Liver (tissue), 9 donors: Measurements from ENCODE around the gene F8A2. TPM values are rescaled to one million over a fixed set of nuclear protein-coding genes. Genes with fewer than 3 reads are reported as not detected.
A peak's percentile ranks its signal among the peaks of the same experiment; 100 is the strongest.
"Not testable (repeated sequence)": the region's sequence is repeated elsewhere in the genome, so short reads cannot be mapped to it uniquely, and the experiment has no call there.

Experiments used
- DNase-seq: peaks from one replicate; pipeline ENCODE4 v3.0.0-alpha.2; 2017; ENCODE audit warnings: low spot score
- H3K27ac ChIP-seq, 2 donors: one replicate each; pipeline ENCODE4 v1.7.0; 2013; ENCODE audit warnings: inconsistent platforms in 2 of 2, low read length in 2 of 2, control low read depth in 1 of 2, low read depth in 1 of 2, mild to moderate bottlenecking in 1 of 2
- H3K27me3 ChIP-seq, 4 donors: one replicate each; pipeline versions ENCODE4 v1.6.1 to v1.7.0; 2013; ENCODE audit warnings: low read length in 3 of 4, inconsistent platforms in 1 of 4, mild to moderate bottlenecking in 1 of 4, moderate library complexity in 1 of 4; ENCODE audit not compliant: control insufficient read depth in 4 of 4, insufficient read depth in 4 of 4
- H3K36me3 ChIP-seq, 4 donors: one replicate each; pipeline versions ENCODE4 v1.6.1 to v1.7.0; 2013; ENCODE audit warnings: low read length in 3 of 4, mild to moderate bottlenecking in 3 of 4, low read depth in 1 of 4, moderate library complexity in 1 of 4; ENCODE audit not compliant: control insufficient read depth in 4 of 4, insufficient read depth in 3 of 4
- H3K4me1 ChIP-seq, 4 donors: one replicate each; pipeline versions ENCODE4 v1.6.1 to v1.7.0; 2013; ENCODE audit warnings: low read length in 3 of 4, mild to moderate bottlenecking in 3 of 4, moderate library complexity in 1 of 4; ENCODE audit not compliant: control insufficient read depth in 4 of 4, insufficient read depth in 4 of 4
- H3K4me3 ChIP-seq, 3 donors: one replicate each; pipeline versions ENCODE4 v1.6.1 to v1.7.0; 2013; ENCODE audit warnings: low read length in 3 of 3, control low read depth in 1 of 3, low read depth in 1 of 3, mild to moderate bottlenecking in 1 of 3
- H3K9ac ChIP-seq, 2 donors: one replicate each; pipeline ENCODE4 v1.7.0; 2013; ENCODE audit warnings: low read length in 2 of 2, mild to moderate bottlenecking in 2 of 2, moderate library complexity in 2 of 2, control low read depth in 1 of 2, low read depth in 1 of 2
- H3K9me3 ChIP-seq, 4 donors: one replicate each; pipeline versions ENCODE4 v1.6.1 to v1.7.0; 2013; ENCODE audit warnings: low read length in 3 of 4; ENCODE audit not compliant: control insufficient read depth in 4 of 4
- ATF3 ChIP-seq: IDR thresholded peaks from 2 replicates; pipeline ENCODE4 v1.6.1; 2016; ENCODE audit warnings: antibody characterized with exemption
- EGR1 ChIP-seq, 2 donors: IDR thresholded peaks; 2 replicates each; pipeline ENCODE4 v1.6.1; 2016 to 2018; ENCODE audit warnings: antibody characterized with exemption in 2 of 2, low read depth in 2 of 2
- FOXA1 ChIP-seq: IDR thresholded peaks from 2 replicates; pipeline ENCODE4 v1.6.1; 2016; ENCODE audit warnings: antibody characterized with exemption
- FOXA2 ChIP-seq: IDR thresholded peaks from 2 replicates; pipeline ENCODE4 v1.6.1; 2016; ENCODE audit warnings: antibody characterized with exemption
- GABPA ChIP-seq, 2 donors: IDR thresholded peaks in 1 of 2; conservative IDR thresholded peaks in 1 of 2; 2 replicates each; pipeline ENCODE4 v1.6.1; 2016; ENCODE audit warnings: antibody characterized with exemption in 2 of 2, mild to moderate bottlenecking in 1 of 2, moderate library complexity in 1 of 2
- HNF4A ChIP-seq, 2 donors: conservative IDR thresholded peaks; 2 replicates each; pipeline ENCODE4 v1.6.1; 2016; ENCODE audit warnings: antibody characterized with exemption in 2 of 2, mild to moderate bottlenecking in 2 of 2
- HNF4G ChIP-seq: IDR thresholded peaks from 2 replicates; pipeline ENCODE4 v1.6.1; 2016; ENCODE audit warnings: antibody characterized with exemption
- JUND ChIP-seq, 2 donors: IDR thresholded peaks; 2 replicates each; pipeline ENCODE4 v1.6.1; 2016; ENCODE audit warnings: antibody characterized with exemption in 2 of 2
- MAX ChIP-seq: IDR thresholded peaks from 2 replicates; pipeline ENCODE4 v1.6.1; 2016; ENCODE audit warnings: antibody characterized with exemption
- NR2F2 ChIP-seq: IDR thresholded peaks from 2 replicates; pipeline ENCODE4 v1.6.1; 2016; ENCODE audit warnings: antibody characterized with exemption
- RAD21 ChIP-seq, 2 donors: IDR thresholded peaks; 2 replicates each; pipeline ENCODE4 v1.6.1; 2016; ENCODE audit warnings: antibody characterized with exemption in 2 of 2, mild to moderate bottlenecking in 2 of 2
- RXRA ChIP-seq, 2 donors: IDR thresholded peaks; 2 replicates each; pipeline ENCODE4 v1.6.1; 2017 to 2018; ENCODE audit warnings: antibody characterized with exemption in 2 of 2, mild to moderate bottlenecking in 1 of 2
- SP1 ChIP-seq: IDR thresholded peaks from 2 replicates; pipeline ENCODE4 v1.6.1; 2018; ENCODE audit warnings: antibody characterized with exemption, mild to moderate bottlenecking
- YY1 ChIP-seq: IDR thresholded peaks from 2 replicates; pipeline ENCODE4 v1.6.1; 2016; ENCODE audit warnings: antibody characterized with exemption, mild to moderate bottlenecking
- ZBTB33 ChIP-seq: IDR thresholded peaks from 2 replicates; pipeline ENCODE4 v1.6.1; 2016; ENCODE audit warnings: antibody characterized with exemption
- WGBS: extraction: QIAGEN DNeasy Blood & Tissue Kit; methylation state at CpG from one replicate; pipeline ENCODE4 v1.1.7; 2013; 5-methylcytosine and 5-hydroxymethylcytosine counted together
- polyA plus RNA-seq, 2 donors: library from polyadenylated mRNA; stranded (reverse) in 1 of 2; unstranded in 1 of 2; fragments of 200-250 nt in 1 of 2; fragments of >200 nt in 1 of 2; fragmentation: Nextera tagmentation in 1 of 2; extraction: Ambion mirVana in 1 of 2; gene quantifications; one replicate each; pipeline versions ENCODE4 v1.2.1 to v1.2.3, GENCODE V29; 2013 to 2015
- total RNA-seq, 2 donors: library from RNA; depleted of rRNA; stranded (reverse); fragments of >200 nt; gene quantifications; one replicate each; pipeline ENCODE4 v1.2.3, GENCODE V29; 2014
- TF ChIP-seq, protein P1 (sequence below): fragments of 150-350 bp; IDR thresholded peaks from 2 replicates; pipeline ENCODE4 v1.5.1; 2017; ENCODE audit warnings: improper control_type of control experiment, low read depth, low read length; ENCODE audit not compliant: missing input control
- TF ChIP-seq, protein P2 (sequence below): IDR thresholded peaks from 2 replicates; pipeline ENCODE4 v1.6.1; 2016; ENCODE audit warnings: antibody characterized with exemption, mild to moderate bottlenecking
- donor health status: healthy.
- donor health status: healthy.
- donor health status: healthy.
- donor health status: healthy.
- donor health status: healthy.

F8A2 gene
- total RNA-seq (not detected), polyA plus RNA-seq (not detected)

- not testable (repeated sequence) for DNase-seq, H3K27ac ChIP-seq, H3K9me3 ChIP-seq, H3K36me3 ChIP-seq, H3K27me3 ChIP-seq, H3K4me3 ChIP-seq, H3K9ac ChIP-seq, H3K4me1 ChIP-seq
- no CpG with 5 or more reads among the region's 90 CpGs for WGBS
Observed at GRCh38 chrX:155381843-155382528, at the start of gene F8A2. Gene F8A2, plus strand, starts transcription at chrX:155382095. Its CDS starts 20 bp downstream, at chrX:155382115.

- no peak overlapping the region for H3K27ac ChIP-seq
- TF ChIP-seq RXRA (IDR thresholded peaks at IDR 0.05): no peak
- no peaks in the 10 kb centered on the region for H3K36me3 ChIP-seq
- peak overlapping the region in 1 of 2 donors; percentile 59 for H3K9ac ChIP-seq
- H3K9me3 ChIP-seq: no peaks in the 10 kb centered on the region
- no peak overlapping the region for H3K4me3 ChIP-seq
- H3K4me1 ChIP-seq: no peaks in the 10 kb centered on the region
- peaks cover 0 to 2% (median 0%) of the 10 kb centered on the region in 4 donors for H3K27me3 ChIP-seq
- DNase-seq: no peak
- 69% methylated on average over 2 of the region's 2 CpGs for WGBS
Observed at GRCh38 chrX:155333544-155334100, 48.3 kb upstream of the F8A2 start.

- no peak for TF ChIP-seq EGR1 (IDR thresholded peaks at IDR 0.05; ENCODE audit: low read depth in 2 of 2)
- no peak for TF ChIP-seq RXRA (IDR thresholded peaks at IDR 0.05)
- no peak for TF ChIP-seq ZBTB33
- TF ChIP-seq MAX: no peak
- TF ChIP-seq SP1: no peak
- TF ChIP-seq GABPA (IDR thresholded peaks at IDR 0.05 in 1 of 2, conservative IDR thresholded peaks at IDR 0.05 in 1 of 2): no peak
- TF ChIP-seq FOXA2: no peak
- TF ChIP-seq FOXA1: no peak
- no peak for TF ChIP-seq ATF3
- TF ChIP-seq, protein P1, sequence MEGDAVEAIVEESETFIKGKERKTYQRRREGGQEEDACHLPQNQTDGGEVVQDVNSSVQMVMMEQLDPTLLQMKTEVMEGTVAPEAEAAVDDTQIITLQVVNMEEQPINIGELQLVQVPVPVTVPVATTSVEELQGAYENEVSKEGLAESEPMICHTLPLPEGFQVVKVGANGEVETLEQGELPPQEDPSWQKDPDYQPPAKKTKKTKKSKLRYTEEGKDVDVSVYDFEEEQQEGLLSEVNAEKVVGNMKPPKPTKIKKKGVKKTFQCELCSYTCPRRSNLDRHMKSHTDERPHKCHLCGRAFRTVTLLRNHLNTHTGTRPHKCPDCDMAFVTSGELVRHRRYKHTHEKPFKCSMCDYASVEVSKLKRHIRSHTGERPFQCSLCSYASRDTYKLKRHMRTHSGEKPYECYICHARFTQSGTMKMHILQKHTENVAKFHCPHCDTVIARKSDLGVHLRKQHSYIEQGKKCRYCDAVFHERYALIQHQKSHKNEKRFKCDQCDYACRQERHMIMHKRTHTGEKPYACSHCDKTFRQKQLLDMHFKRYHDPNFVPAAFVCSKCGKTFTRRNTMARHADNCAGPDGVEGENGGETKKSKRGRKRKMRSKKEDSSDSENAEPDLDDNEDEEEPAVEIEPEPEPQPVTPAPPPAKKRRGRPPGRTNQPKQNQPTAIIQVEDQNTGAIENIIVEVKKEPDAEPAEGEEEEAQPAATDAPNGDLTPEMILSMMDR: no peak
- TF ChIP-seq RAD21 (IDR thresholded peaks at IDR 0.05): no peak
- TF ChIP-seq, protein P2, sequence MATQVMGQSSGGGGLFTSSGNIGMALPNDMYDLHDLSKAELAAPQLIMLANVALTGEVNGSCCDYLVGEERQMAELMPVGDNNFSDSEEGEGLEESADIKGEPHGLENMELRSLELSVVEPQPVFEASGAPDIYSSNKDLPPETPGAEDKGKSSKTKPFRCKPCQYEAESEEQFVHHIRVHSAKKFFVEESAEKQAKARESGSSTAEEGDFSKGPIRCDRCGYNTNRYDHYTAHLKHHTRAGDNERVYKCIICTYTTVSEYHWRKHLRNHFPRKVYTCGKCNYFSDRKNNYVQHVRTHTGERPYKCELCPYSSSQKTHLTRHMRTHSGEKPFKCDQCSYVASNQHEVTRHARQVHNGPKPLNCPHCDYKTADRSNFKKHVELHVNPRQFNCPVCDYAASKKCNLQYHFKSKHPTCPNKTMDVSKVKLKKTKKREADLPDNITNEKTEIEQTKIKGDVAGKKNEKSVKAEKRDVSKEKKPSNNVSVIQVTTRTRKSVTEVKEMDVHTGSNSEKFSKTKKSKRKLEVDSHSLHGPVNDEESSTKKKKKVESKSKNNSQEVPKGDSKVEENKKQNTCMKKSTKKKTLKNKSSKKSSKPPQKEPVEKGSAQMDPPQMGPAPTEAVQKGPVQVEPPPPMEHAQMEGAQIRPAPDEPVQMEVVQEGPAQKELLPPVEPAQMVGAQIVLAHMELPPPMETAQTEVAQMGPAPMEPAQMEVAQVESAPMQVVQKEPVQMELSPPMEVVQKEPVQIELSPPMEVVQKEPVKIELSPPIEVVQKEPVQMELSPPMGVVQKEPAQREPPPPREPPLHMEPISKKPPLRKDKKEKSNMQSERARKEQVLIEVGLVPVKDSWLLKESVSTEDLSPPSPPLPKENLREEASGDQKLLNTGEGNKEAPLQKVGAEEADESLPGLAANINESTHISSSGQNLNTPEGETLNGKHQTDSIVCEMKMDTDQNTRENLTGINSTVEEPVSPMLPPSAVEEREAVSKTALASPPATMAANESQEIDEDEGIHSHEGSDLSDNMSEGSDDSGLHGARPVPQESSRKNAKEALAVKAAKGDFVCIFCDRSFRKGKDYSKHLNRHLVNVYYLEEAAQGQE: no peak
- no peak for TF ChIP-seq NR2F2
- no peak for TF ChIP-seq HNF4G
- TF ChIP-seq YY1: no peak
- no peak for TF ChIP-seq JUND (IDR thresholded peaks at IDR 0.05)
- no peak for TF ChIP-seq HNF4A (conservative IDR thresholded peaks at IDR 0.05)
- DNase-seq: no peak
- H3K4me1 ChIP-seq: no peaks in the 10 kb centered on the region
- H3K27me3 ChIP-seq: peaks cover 0 to 2% (median 0%) of the 10 kb centered on the region in 4 donors
- no peaks in the 10 kb centered on the region for H3K36me3 ChIP-seq
- H3K27ac ChIP-seq: no peak within 1 kb of the TSS
- peak within 1 kb of the TSS in 1 of 2 donors; percentile 59 for H3K9ac ChIP-seq
- no peaks in the 10 kb centered on the region for H3K9me3 ChIP-seq
- H3K4me3 ChIP-seq: no peak within 1 kb of the TSS
- 50% methylated on average over 5 of the region's 5 CpGs for WGBS
Observed at GRCh38 chrX:155334486-155335336, 47.2 kb upstream of the F8A2 start, which contains the start of gene CLIC2. Gene CLIC2, minus strand, starts transcription at chrX:155334614. Its CDS starts 187 bp downstream, at chrX:155334427.
